ENCODE measurements around the gene ONECUT2. TPM values are rescaled to one million over a fixed set of nuclear protein-coding genes. Genes with fewer than 3 reads are reported as not detected.
"Not testable (repeated sequence)": the region's sequence is repeated elsewhere in the genome, so short reads cannot be mapped to it uniquely, and the experiment has no call there.

Gene ONECUT2
- total RNA-seq, 1 donor = not detected

- H3K27me3 ChIP-seq (ENCODE audit: insufficient read depth, low read length) = peaks cover 16% of the 10 kb centered on the region
- H3K9me3 ChIP-seq (ENCODE audit: low read depth, low read length) = no peaks in the 10 kb centered on the region
- H3K4me3 ChIP-seq (ENCODE audit: low read length) = no peak overlapping the region
- peaks cover 23% of the 10 kb centered on the region for H3K4me1 ChIP-seq (ENCODE audit: insufficient read depth, low read length)
These were observed 84.7 kb downstream of the ONECUT2 start for GRCh38 chr18:57519668-57520424.

- H3K4me3 ChIP-seq (ENCODE audit: low read length); H3K9me3 ChIP-seq (ENCODE audit: low read depth, low read length): not testable (repeated sequence)
- Histone ChIP-seq H3K27me3 (ENCODE audit: insufficient read depth, low read length) (peaks cover 16% of the 10 kb centered on the region), H3K4me1 (ENCODE audit: insufficient read depth, low read length) (peaks cover 27% of the 10 kb centered on the region)
These were observed 87.2 kb downstream of the ONECUT2 start for GRCh38 chr18:57522348-57522747.

- peaks cover 27% of the 10 kb centered on the region for H3K4me1 ChIP-seq (ENCODE audit: insufficient read depth, low read length)
- no peaks in the 10 kb centered on the region for H3K9me3 ChIP-seq (ENCODE audit: low read depth, low read length)
- H3K27me3 ChIP-seq (ENCODE audit: insufficient read depth, low read length) = peaks cover 13% of the 10 kb centered on the region
- H3K4me3 ChIP-seq (ENCODE audit: low read length) = no peak overlapping the region
These were observed 88.2 kb downstream of the ONECUT2 start for GRCh38 chr18:57523171-57523956.

DNA sequence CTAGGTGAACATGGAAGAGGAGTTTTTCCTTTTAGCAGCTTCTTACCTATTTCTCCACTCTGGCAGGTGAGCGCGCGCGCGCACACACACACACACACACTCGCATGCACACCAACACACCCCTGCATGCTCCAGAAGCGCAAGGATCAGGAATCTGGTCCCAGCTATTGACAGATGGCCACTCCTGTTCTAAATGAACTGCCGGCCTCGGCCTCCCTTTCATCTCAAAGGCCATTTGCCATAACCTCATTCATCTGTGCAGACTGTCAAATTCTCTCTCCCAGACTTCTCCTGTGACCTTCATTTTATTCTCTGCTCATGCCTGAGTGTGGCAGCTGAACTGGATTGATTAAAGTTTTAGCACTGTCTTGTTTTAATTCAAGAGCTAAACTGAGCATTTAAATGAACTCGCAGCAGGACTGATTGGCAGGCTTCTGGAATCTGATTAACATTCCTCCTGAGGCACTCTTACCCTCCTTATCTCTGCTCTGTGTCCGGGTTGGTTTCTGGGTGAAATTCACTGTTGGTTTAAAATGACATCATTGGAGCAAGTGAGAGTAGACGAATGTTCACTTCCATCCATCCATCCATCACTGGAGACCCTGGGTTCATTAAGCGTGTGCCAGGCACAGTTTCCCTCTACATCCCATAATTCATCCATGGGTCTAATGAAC is 92.5 kb downstream of the ONECUT2 start:
- no peak overlapping the region for H3K4me3 ChIP-seq (ENCODE audit: low read length)
- peaks cover 24% of the 10 kb centered on the region for H3K4me1 ChIP-seq (ENCODE audit: insufficient read depth, low read length)
- no peaks in the 10 kb centered on the region for H3K9me3 ChIP-seq (ENCODE audit: low read depth, low read length)
- no peaks in the 10 kb centered on the region for H3K27me3 ChIP-seq (ENCODE audit: insufficient read depth, low read length)

DNA sequence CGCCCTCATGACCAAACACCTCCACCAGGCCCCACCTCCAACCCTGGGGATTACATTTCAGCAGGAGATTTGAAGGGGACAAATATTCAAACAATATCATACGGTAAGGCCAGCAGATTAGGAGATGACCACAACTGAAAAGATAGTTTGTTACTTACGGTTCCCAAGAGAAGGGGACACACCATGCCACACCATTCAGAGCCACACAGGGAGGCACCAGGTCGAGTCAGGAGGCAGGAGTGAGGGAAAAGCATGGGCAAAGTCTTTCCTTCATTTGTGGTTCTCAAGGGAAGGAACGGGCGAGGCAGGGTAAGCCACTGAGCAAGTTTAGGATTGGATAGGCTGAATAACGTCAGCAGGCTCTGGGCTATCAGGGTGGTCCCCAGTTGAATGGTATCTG is 94.0 kb downstream of the ONECUT2 start:
- Histone ChIP-seq H3K9me3 (ENCODE audit: low read depth, low read length) (no peaks in the 10 kb centered on the region), H3K4me3 (ENCODE audit: low read length) (no peak overlapping the region), H3K27me3 (ENCODE audit: insufficient read depth, low read length) (no peaks in the 10 kb centered on the region), H3K4me1 (ENCODE audit: insufficient read depth, low read length) (peaks cover 11% of the 10 kb centered on the region)

GRCh38 chr18:57533006-57533867 is 98.1 kb downstream of the ONECUT2 start:
- no peaks in the 10 kb centered on the region for H3K9me3 ChIP-seq (ENCODE audit: low read depth, low read length)
- no peaks in the 10 kb centered on the region for H3K27me3 ChIP-seq (ENCODE audit: insufficient read depth, low read length)
- H3K4me1 ChIP-seq (ENCODE audit: insufficient read depth, low read length) = no peaks in the 10 kb centered on the region

DNA sequence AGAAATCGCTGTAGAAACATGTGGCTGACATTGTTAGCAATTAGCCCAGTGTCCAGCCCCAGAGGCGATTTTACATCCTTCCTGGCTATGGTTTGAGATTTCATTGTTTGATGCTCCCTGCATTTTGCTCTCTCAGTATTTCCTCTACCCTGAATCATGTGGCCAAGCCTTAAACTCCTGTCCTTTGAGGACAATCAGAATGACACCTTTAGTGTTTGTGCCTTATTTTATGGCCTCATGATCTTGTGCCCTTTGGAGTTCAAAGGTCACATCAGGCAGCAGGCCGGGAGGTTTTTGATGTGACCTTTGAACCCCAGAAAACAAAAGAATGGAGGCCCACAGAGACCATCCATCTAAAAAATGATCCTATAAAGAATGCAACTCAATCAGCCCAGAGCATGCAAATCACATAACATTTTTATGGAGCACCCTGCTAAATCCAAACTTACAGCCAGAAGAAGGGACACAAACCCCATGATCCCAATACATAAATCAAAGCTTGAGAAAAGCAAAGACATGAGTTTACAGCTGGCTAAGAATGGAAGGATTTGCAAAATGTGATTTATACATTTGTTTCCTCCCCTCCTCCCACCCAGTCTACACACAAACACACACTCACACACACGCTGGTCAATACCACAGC is 98.8 kb downstream of the ONECUT2 start:
- no peaks in the 10 kb centered on the region for H3K27me3 ChIP-seq (ENCODE audit: insufficient read depth, low read length)
- no peaks in the 10 kb centered on the region for H3K4me1 ChIP-seq (ENCODE audit: insufficient read depth, low read length)
- no peaks in the 10 kb centered on the region for H3K9me3 ChIP-seq (ENCODE audit: low read depth, low read length)
- no peak overlapping the region for H3K4me3 ChIP-seq (ENCODE audit: low read length)

More at GRCh38 chr18:57533006-57533867, 98.1 kb downstream of the ONECUT2 start:
- no peak overlapping the region for H3K4me3 ChIP-seq (ENCODE audit: low read length)

- no peaks in the 10 kb centered on the region for H3K27me3 ChIP-seq (ENCODE audit: insufficient read depth, low read length)
- H3K4me1 ChIP-seq (ENCODE audit: insufficient read depth, low read length) = no peaks in the 10 kb centered on the region
- no peaks in the 10 kb centered on the region for H3K9me3 ChIP-seq (ENCODE audit: low read depth, low read length)
- H3K4me3 ChIP-seq (ENCODE audit: low read length) = no peak overlapping the region
These were observed 99.3 kb downstream of the ONECUT2 start for GRCh38 chr18:57534511-57534909.

- Histone ChIP-seq H3K4me1 (ENCODE audit: insufficient read depth, low read length) (no peaks in the 10 kb centered on the region), H3K27me3 (ENCODE audit: insufficient read depth, low read length) (no peaks in the 10 kb centered on the region), H3K4me3 (ENCODE audit: low read length) (no peak overlapping the region), H3K9me3 (ENCODE audit: low read depth, low read length) (no peaks in the 10 kb centered on the region)
These were observed 103.4 kb downstream of the ONECUT2 start for GRCh38 chr18:57538614-57539013.

DNA sequence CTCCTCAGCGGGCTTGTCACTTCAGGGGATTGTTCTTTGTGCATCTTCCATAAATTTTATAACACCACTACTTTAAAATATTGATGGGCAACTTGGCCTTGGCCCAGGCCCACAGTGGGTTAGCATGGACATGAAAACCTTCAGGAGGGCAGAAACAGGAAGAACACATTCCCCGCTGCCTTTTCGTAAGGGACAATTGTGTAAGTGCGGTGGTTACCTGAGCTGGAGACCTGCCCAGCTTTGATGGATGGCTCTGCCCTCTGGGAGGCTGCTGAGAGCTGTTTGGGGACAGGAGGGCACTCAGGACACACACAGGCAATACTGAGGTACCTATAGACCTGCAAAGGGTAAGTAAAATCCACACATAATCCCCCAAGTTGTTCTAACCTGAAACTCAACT is 104.5 kb downstream of the ONECUT2 start:
- no peak overlapping the region for H3K4me3 ChIP-seq (ENCODE audit: low read length)
- H3K27me3 ChIP-seq (ENCODE audit: insufficient read depth, low read length) = no peaks in the 10 kb centered on the region
- no peaks in the 10 kb centered on the region for H3K9me3 ChIP-seq (ENCODE audit: low read depth, low read length)
- no peaks in the 10 kb centered on the region for H3K4me1 ChIP-seq (ENCODE audit: insufficient read depth, low read length)

Other genes starting within 250 kb of the ONECUT2 start
- not detected for gene ST8SIA3, start 82.8 kb upstream of the ONECUT2 start, total RNA-seq
- 9.1 TPM for gene FECH, start 151.3 kb downstream of the ONECUT2 start, total RNA-seq
- 104 TPM for gene NARS1, start 186.5 kb downstream of the ONECUT2 start, total RNA-seq

Measured in mononuclear cell (primary cell).